Glutamatergic neuron (in vitro differentiated cells): ENCODE measurements around the gene TARDBP. TPM values are rescaled to one million over a fixed set of nuclear protein-coding genes. Genes with fewer than 3 reads are reported as not detected.

Experiments
- DNase-seq: peaks from one replicate; pipeline ENCODE4 v3.0.0; 2022
- H3K27ac Mint-ChIP-seq: one replicate; pipeline ENCODE4 v1.8.0; 2020; ENCODE audit warnings: mild to moderate bottlenecking, mixed read lengths, inconsistent platforms; ENCODE audit not compliant: unreplicated experiment
- H3K27me3 Mint-ChIP-seq: one replicate; pipeline ENCODE4 v1.8.0; 2020; ENCODE audit warnings: mild to moderate bottlenecking, moderate library complexity, mixed read lengths, inconsistent platforms; ENCODE audit not compliant: unreplicated experiment
- H3K36me3 Mint-ChIP-seq: one replicate; pipeline ENCODE4 v1.8.0; 2020; ENCODE audit warnings: mild to moderate bottlenecking, mixed read lengths, inconsistent platforms; ENCODE audit not compliant: unreplicated experiment
- H3K4me1 Mint-ChIP-seq: one replicate; pipeline ENCODE4 v1.8.0; 2020; ENCODE audit warnings: mild to moderate bottlenecking, low read depth, mixed read lengths, inconsistent platforms; ENCODE audit not compliant: unreplicated experiment
- H3K4me3 Mint-ChIP-seq: one replicate; pipeline ENCODE4 v1.8.0; 2020; ENCODE audit warnings: mild to moderate bottlenecking, mixed read lengths, inconsistent platforms; ENCODE audit not compliant: unreplicated experiment
- H3K9me3 Mint-ChIP-seq: one replicate; pipeline ENCODE4 v1.8.0; 2020; ENCODE audit warnings: mild to moderate bottlenecking, moderate library complexity, mixed read lengths, inconsistent platforms; ENCODE audit not compliant: unreplicated experiment
- CTCF ChIP-seq: fragments of 200-600 bp; sonication (generic); IDR thresholded peaks from one replicate; pipeline ENCODE4 v1.5.0; 2021; ENCODE audit not compliant: partially characterized antibody, unreplicated experiment
- total RNA-seq: library from RNA; stranded (reverse); fragmentation: NEBNext Ultra II Directional; extraction: Animal tissue kit (Norgen Biotek cat#: 25700); gene quantifications from one replicate; pipeline ENCODE4 v1.2.1, GENCODE V29; 2021; ENCODE audit not compliant: unreplicated experiment

TARDBP gene
- total RNA-seq, 1 donor from 2014 or later = 161 TPM

DNA sequence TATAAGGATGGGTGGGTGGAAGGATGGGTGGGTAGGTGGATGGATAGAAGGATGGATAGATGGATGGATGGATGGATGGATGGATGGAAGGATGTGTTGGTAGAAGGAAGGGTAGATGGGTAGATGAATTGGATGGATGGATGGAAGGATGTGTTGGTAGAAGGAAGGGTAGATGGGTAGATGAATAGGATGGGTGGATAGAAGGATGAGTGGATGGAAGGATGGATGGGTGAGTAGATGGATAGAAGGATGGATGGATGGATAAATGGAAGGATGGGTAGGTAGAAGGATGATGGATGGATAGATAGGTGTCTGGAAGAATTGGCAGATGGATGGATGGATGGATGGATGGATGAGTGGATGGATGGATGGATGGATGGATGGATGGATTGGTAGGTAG, 28.6 kb downstream of the TARDBP start:
- Mint-ChIP-seq H3K27ac (no peak overlapping the region), H3K27me3 (peaks cover 3% of the 10 kb centered on the region), H3K4me3 (no peak overlapping the region), H3K4me1 (peaks cover 7% of the 10 kb centered on the region), H3K36me3 (no peaks in the 10 kb centered on the region), H3K9me3 (no peaks in the 10 kb centered on the region)
- no peak for TF ChIP-seq CTCF
- DNase-seq = no peak

DNA sequence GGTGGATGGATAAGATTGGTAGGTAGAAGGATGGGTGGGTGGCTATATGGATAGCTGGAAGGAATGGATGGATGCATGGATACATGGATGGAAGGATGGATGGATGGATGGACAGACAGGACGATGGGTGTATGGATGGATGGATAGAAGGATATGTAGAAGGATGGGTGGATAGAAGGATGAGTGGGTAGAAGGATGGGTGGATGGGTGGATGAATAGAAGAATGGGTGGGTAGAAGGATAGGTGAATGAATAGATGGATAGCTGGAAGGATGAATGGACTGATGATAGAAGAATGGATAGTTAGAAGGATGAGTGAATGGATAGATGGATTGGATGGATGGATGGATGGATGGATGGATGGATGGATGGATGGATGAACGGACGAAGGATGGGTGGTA, 29.6 kb downstream of the TARDBP start:
- DNase-seq = no peak
- H3K4me3 Mint-ChIP-seq = no peak overlapping the region
- H3K9me3 Mint-ChIP-seq = no peaks in the 10 kb centered on the region
- H3K27me3 Mint-ChIP-seq = peaks cover 3% of the 10 kb centered on the region
- H3K27ac Mint-ChIP-seq = no peak overlapping the region
- TF ChIP-seq CTCF = no peak
- H3K4me1 Mint-ChIP-seq = peaks cover 7% of the 10 kb centered on the region
- no peaks in the 10 kb centered on the region for H3K36me3 Mint-ChIP-seq

DNA sequence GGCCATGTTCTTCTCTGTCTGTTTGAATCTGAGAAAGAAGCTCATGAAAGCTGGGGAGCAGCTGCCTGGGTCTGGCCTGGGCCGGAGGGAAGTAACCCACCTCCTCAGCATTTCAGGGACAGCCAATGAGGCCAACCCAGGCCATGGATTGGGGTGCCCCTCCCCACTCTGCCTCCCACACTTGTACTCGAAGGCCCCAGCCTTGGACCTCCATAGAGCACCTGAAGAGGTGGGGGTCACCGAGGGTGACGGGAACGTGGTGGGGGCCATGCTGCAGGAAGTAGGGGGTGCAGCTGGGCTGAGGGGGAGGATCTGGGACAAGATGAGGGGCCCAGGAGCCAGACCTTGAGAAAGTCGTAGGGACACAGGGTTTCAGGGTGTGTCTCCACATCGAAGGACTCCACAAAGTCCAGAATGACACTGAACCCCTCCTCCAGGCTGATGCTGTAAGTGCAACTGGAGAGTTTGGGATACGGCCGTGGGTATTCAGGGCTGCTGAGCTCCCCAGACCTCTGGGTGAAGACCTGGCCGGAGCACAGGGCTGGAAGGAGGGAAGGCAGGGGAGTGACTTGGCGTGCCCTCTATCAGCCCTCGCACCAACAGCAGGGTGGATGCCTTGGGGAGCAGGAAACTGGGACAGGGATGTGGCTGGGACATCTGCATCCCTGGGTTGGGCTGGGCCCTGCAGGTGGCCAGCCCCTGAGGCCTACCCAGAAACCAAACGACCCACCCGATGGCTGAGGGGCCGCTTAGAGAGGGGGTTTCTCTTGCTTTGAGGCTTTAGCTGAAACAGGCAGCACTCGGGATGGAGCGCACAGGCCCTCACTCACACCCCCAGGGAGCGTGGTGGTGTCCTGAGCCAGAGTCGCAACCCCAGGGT, 30.8 kb downstream of the TARDBP start:
- H3K4me3 Mint-ChIP-seq = no peak overlapping the region
- DNase-seq = no peak
- H3K4me1 Mint-ChIP-seq = no peaks in the 10 kb centered on the region
- H3K36me3 Mint-ChIP-seq = no peaks in the 10 kb centered on the region
- H3K27me3 Mint-ChIP-seq = no peaks in the 10 kb centered on the region
- H3K9me3 Mint-ChIP-seq = no peaks in the 10 kb centered on the region
- H3K27ac Mint-ChIP-seq = no peak overlapping the region
- no peak for TF ChIP-seq CTCF

- Mint-ChIP-seq H3K4me3 (no peak overlapping the region), H3K36me3 (no peaks in the 10 kb centered on the region), H3K27me3 (no peaks in the 10 kb centered on the region), H3K9me3 (no peaks in the 10 kb centered on the region), H3K27ac (no peak overlapping the region), H3K4me1 (no peaks in the 10 kb centered on the region)
- no peak for TF ChIP-seq CTCF
- no peak for DNase-seq
These were observed 31.8 kb downstream of the TARDBP start for GRCh38 chr1:11044086-11044848.
